Inflammatory macrophage treated with lipopolysaccharide for 4 hours (primary cell): ENCODE data around the gene LYSMD2.

Experiments used
- DNase-seq: peaks from one replicate; pipeline ENCODE4 v3.0.0-alpha.2; 2020

LYSMD2 gene

DNA sequence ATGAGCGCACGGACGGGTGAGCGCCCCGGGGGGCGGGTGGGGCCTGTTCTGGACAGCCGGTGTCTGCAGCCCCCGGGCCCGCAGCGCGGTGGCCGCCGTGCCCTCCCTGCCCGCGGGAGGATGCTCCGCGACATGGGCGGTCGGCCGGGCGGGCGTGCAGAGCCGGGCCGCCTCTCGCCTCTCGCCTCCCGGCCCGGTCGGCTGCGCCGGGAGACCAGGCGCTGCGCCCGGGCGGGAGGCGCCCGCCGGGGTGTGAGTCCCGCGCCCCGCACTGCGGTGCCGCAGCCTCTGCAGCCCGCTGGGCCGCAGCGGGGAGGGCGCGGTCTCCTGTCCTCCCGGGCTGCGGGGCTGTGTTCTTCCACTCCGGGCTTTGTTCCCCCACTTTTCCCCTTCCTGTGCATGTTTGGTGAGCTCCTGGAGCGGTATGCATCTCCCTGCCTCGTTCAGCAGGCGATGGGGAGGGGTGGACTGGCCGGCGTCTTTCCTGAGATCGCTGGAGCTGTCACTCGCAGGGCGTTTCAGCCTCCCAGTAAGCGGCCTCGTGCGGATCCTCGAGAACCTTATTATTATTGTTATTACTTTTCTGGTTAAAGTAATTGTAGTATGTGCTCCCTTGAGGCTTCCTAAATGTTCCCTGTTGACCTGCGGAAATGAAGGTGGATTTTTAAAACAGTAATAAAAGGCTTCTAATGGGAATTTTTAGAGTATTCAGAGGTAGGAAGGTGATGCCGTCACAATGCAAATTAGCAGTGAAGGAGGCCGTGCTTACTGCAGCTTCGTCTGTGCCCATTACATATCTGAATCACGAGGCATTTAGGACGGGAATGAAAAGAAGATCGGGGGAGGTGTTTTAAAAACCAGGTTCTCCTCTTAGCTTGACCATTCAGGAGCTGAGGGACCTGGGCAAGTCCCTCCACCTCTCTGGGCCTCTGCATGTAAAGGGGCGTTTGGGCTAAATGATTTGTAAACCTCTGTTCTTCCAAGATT, 14.5 kb upstream of the LYSMD2 start:
- peak; percentile 36 for DNase-seq

DNA sequence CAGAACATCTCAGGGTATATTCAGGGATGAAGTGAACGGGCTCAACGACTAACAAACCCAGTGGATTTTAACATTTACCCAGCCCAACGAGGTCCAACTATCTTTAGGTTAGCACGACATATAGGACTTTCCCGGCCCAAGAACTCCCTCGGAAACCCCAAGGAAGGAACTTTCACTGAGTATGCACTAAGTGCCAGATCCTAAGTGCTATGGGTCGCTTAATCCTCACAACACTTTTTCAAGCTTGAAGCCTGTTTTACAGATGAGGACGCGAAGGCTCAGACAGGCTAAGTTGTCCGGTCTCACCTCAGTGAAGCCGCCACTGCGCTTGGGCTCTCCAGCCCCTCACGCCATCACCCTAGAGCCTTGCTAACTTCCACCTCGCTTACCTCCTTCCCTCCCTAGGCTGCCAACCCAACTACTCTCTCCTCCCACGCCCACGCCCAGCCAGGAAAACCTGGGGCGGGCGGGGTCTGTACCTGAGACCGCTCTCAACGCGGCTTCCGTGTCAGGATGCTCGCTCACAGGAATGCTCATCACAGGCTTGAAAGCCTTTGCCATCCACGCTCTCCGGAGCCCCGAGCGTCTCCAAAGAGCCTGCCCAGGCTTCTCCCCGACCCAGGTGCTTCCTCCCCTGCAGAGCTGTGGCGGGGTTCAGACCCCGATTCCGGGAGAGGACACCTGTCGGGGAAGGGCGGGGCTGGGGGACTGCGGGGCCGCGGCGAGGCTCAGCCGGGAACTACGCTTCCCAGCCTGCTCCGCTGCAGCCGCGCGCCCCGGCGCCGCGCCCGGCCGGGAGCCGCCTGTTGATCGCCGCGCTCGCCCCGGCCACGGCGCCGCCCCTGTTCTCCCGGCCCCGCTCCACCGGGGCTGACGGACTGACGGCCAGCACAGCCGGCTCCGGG, 13.6 kb upstream of the LYSMD2 start, which contains the start of gene TMOD2:
Gene TMOD2, plus strand, starts transcription at position 806 of the 905 bp plus-strand sequence. CDS start 14,845 bp downstream, outside the sequence.
- DNase-seq, result peak; percentile 28

GRCh38 chr15:51750186-51750585, 12.7 kb upstream of the LYSMD2 start:
- DNase-seq, result no peak

DNA sequence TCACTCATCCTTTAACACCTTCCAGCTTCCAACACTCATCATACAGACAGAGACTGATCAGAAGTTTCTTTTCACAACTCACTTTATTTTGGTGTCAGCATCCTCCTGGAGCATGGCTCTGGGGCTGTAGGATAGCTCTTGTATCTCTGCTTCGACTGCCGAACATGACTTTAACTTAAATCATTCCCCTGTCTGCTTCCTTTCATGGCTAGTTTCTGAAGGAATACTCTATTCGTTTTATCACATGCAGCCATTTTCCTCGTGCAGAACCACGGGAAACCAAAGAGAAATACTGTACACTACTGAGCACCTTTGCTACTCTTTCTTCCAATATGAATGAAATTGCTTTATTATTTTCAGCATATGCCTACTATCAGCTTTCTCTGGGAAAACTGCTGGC, 11.9 kb upstream of the LYSMD2 start:
- DNase-seq, result no peak

DNA sequence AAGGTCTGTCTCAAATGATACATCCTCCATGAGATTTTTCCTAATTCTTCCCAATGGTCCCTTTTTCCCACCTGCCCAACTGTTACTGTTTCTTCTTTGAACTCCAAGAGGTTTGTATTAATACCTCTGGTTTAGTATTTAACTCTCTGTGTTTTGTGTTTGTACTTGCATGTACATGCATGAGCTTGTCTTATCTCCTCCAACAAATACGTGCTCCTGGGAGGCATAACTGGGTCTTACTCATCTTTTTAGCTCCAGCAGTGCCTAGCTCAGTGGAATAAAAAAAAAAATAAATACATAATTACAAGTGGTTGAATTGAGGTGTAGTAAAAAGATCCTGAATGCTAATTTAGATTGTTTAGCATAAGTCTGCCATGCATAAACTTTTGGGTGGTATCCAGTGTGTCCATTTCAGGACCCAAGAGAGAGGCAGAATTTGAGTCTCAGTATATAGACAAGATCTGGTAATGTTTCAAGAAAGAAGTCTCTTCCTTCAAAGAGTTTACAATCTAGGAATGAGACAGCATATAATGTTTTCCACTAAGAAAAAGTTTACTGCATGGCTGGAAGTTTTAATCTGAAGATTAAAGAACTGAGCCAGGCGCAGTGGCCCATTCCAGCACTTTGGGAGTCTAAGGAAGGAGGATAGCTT, 1.7 kb upstream of the LYSMD2 start:
- DNase-seq, result no peak

DNA sequence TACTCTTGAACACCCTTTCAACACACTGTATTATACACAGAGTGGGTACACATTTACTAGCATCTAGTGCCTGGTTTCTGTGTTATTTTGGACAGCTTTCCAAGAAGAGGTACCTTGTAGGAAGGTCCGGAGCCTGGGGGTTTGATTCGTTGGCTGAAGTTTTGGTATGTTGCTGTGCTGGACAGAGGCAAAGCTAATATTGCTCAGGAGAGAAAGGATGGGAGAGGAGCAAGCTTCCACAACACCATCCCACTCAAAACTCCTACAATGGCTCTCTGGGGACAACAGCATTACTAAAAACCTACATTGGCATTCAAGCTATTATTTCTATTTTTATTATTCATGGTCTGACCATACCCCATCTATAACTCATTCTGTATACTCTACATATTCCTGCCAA, 1.1 kb upstream of the LYSMD2 start:
- DNase-seq, result no peak

DNA sequence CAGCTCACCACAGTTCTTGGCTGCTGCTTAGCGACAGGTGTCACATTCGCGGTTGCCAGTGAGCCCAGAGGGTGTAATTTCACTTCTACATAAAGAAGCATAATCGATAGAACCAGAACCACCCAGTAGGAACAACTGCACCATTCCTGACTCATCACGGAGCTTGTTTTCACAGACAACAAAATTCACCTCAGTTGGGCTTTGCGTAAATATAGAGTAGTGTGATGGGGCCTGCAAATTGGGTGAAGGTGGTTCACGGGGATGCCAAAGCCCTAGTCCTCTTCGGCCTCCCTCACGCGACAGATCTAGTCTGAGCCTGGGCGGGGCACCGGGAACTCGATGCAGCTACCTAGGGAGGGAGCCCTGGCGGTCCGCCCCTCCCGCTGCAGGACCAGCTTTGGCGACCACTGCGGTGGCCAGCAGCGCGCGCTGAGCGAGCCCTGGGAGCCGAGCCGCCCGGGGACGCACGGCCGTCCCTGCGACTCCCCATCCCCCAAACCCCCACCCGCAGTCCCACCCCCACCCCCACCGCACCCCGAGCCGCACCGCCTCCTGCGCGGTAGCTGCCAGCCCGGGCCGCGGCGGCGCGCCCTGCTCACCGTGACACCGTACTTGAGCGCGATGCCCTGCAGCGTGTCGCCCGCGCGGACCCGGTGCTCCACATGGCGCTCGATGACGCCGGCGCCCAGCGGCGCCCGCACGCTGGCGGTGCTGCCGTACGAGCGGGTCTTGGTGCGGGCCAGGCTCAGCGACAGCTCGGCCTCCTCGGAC, 519 bp downstream of the LYSMD2 start:
- DNase-seq, result peak; percentile 29

- peak; percentile 54 for DNase-seq
Measured at GRCh38 chr15:51736069-51736468, 1.4 kb downstream of the LYSMD2 start.

DNA sequence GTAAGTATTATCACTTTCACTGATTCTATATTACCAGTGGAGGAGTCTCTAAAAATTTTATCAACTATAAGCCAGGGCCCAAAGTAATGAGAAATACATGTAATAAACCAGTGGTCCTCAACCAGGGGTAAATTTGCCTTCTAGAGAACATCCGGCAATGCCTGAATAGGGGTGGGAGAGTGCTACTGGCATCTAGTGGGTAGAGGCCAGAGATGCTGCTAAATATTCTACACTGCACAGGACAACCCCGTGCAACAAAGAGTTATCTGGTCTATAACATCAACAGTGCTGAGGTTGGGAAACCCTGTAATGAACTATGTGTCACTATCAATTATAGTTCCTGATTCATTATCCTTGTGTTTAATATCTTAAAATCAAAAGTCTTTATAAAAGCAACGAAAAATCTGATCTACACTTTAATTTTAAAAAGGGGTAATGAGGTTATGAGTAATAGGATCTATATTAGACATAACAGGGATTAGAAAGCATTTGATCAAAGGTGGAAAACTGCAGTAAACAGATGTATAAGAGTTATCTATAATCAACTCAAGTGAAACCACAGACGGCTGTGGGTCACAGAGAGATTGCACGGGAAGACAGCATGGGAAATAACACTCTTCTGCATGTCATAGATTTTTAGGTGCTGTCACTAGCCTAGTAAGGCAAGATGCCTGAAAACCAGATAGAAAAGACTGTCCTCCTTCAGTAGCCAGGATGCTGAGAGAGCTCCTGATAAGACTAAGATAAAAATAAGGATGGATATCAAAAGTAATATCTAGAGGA, 2.0 kb downstream of the LYSMD2 start:
- peak; percentile 44 for DNase-seq

DNA sequence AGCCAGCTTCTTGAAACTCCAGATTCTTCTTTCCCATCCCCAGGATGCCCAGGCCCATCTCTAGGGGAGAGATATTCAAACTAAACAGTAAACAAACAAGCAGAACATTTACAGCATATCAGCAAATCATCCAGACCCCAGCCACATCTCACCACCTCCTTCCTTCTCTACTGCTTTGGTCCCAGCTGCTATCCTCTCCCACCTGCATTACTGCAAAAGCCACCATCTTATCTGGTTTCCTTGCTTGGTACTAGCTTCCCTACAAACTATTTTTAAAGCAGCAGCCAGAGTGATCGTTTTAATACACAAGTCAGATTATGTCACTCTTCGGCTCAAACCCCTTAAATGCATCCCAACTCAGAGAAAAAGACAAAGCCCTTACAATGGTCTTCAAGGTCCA, 4.8 kb downstream of the LYSMD2 start:
- no peak for DNase-seq

DNA sequence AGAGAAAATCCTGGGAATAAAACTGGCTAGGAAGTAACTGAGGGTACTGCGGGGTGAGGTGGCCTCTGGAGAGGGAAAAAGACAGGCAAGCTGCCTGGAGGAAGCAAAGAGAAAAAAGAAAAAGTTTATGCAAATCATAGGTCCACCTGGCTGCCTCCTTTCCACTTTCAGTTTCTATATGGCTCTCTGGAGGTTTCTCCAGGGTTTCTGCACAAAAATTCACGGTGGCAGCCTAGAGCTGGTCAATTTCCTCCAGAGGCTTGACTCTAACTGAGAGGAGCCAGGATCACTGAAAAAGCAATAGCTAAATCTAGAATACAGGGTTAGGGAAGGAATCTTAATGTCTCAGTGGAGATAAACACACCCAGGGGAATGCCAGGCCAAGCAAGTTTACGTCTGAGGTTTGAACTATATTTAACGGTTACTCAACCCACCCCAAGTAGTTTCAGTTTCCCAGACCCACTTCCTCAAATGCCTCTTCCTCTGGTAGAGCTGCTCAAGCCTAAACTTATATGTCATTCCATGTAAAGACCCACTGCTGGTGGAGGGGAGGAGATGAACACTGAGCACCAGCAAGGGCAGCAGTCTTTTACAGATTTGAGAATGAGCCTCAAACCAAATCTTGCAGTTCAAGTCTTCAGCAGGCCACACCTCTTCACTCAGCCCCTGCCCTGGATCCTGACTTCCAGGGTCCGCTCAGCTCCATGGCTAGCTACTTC, 5.7 kb downstream of the LYSMD2 start:
- DNase-seq, result peak; percentile 96

- DNase-seq, result no peak
Measured at GRCh38 chr15:51727141-51727897, 10.1 kb downstream of the LYSMD2 start.

DNA sequence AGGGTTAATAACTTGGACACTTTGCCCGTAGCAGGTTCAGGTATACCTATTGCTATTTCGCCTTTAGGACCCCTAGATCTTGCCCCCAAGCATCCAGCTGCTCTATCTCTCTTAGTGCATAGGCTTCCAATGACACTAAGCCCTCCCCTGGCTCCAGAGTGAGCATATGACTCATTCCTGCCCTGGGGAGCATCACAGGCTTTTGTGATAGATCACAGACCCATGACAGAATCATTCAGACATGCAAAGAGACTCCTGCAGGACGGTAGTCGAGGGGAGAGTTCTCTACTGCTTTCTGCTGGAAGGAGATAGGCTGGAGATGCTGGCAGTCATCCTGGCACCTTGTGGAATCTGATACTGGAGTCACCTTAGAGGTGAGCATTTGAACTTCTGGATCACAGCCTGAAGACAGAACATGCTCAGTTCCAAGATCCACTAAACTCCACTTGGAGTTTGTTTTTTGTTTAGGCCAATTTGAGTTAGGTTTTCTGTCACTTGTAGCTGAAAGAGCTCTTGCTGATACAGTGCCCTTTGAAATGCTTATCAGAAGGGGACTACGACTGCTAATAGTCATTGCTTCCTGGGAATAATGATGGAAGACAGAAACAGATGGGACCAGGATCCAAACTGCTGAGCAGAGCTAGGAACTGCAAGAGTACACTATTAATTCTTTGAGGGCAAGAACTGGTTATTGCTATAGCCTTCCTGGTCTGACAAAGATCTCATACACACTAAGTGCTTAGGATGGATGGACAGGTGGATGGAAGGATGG, 11.0 kb downstream of the LYSMD2 start:
- peak; percentile 39 for DNase-seq

GRCh38 chr15:51724673-51725072, 12.8 kb downstream of the LYSMD2 start:
- no peak for DNase-seq

DNA sequence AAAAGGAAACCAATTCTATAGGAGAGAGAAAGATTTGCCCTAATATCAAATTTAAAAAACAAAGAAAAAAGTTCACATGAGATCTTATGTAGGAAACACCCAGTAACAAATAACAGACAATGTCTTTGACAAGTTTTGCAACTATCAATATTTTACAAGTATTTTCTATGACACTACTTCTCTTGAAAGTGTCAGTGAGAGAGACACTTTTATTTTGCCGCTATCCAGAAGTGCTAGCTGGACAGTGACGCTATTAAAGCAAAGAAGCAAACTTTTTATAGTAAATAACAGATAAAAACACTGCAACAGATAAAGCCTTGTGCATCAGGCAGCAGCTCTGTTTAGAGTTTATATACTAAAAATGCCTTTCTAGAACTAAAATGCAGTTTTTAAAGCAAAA, 13.3 kb downstream of the LYSMD2 start:
- DNase-seq, result no peak

DNA sequence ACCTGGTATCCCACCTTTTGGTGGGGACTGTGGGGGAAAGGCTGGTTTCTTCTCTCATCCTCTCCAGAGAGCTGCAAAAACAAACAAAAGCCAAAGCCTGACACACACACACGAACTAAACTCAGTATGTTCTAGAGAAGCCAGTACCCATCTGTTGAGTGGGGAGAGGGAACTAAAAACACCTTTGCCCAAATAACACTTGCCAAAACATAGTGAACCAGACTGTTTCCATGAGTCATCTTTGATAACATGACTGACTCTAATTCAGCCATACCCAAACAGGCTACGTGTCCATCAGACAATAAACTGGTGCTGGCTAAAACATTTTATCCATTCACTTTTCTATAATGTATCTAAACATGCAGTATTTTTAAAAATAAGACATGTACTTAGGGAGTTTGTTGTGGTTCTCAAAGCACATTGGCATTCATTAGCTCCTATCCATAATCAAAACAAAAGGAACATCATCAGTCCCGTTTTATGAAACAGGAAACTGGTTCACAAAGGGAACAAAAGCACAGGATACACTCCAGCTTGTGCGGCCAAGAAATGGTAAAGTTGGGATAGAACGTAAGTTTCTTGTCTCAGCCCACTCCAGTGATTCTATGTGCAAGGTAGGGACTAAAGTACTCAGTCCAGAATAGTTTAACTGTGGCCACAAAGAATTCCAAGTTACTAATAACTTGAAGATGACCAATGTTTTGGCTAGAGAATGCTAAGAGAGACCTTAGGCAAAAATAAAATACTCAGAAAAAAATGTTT, 16.1 kb downstream of the LYSMD2 start:
- DNase-seq, result peak; percentile 18

DNA sequence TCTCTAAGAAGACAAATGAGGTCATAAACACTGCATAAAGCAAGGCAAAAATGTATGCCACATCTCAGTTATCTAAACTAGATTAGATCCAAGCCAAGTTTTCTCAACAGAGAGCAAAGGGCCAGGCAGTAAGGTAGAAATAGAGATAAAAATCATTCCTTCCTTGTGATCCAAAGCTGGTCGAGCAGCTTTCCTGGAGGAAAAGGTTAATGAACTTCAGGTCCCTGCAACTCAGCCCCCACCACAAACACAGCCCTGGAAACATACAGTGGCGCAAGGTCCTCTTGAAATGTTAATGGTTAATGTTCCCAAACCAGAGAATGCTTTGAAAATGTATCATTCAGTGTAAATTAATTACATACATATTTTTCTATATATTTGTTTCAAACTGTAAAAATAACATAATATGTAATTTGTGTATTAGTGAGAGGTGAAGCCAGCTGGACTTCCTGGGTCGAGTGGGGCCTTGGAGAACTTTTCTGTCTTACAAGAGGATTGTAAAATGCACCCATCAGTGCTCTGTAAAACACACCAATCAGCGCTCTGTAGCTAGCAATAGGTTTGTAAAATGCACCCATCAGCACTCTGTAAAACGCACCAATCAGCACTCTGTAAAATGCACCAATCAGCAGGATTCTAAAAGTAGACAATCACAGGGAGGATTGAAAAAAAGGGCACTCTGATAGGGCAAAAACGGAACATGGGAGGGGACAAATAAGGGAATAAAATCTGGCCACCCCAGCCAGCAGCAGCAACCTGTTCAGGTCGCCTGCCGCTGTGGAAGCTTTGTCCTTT, 17.1 kb downstream of the LYSMD2 start:
- DNase-seq, result no peak
